Activated CD8-positive, alpha-beta memory T cell treated with anti-CD3 and anti-CD28 coated beads for 36 hours (primary cell): Measurements from ENCODE around the gene KIFC1. TPM values are rescaled to one million over a fixed set of nuclear protein-coding genes. Genes with fewer than 3 reads are reported as not detected.

Experiments
- CTCF ChIA-PET: fragments of 350-600 bp; sonication (Branson Sonifier 250); formaldehyde crosslinking; loops from one replicate; lab custom pipeline; 2021; ENCODE audit warnings: antibody characterized with exemption; lab: Charles Lee
- POLR2A ChIA-PET: fragments of 350-600 bp; sonication (Branson Sonifier 250); formaldehyde crosslinking; loops from one replicate; lab custom pipeline; 2021; ENCODE audit warnings: antibody characterized with exemption; lab: Charles Lee
- total RNA-seq, 2 experiments: library from RNA; stranded (reverse); gene quantifications; one replicate each; pipeline ENCODE4 v1.2.3, GENCODE V29; 2021

KIFC1 gene
- total RNA-seq, 2 experiments from 2014 or later = 58.6 to 63.9 TPM

- CTCF ChIA-PET = no interaction called here
- POLR2A ChIA-PET = no interaction called here
These were observed 13.8 kb downstream of the KIFC1 start for GRCh38 chr6:33405386-33405940.

DNA sequence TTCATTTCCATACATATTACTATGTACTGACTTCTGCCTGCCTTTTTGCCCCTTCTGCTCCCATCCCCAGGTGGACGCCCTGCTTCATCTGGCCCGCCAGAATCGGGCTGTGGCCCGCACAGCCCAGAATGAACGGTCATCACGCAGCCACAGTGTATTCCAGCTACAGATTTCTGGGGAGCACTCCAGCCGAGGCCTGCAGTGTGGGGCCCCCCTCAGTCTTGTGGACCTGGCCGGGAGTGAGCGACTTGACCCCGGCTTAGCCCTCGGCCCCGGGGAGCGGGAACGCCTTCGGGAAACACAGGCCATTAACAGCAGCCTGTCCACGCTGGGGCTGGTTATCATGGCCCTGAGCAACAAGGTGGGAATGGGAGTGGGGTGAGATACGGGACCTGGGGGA lies 14.5 kb downstream of the KIFC1 start:
- CTCF ChIA-PET = no interaction called here

DNA sequence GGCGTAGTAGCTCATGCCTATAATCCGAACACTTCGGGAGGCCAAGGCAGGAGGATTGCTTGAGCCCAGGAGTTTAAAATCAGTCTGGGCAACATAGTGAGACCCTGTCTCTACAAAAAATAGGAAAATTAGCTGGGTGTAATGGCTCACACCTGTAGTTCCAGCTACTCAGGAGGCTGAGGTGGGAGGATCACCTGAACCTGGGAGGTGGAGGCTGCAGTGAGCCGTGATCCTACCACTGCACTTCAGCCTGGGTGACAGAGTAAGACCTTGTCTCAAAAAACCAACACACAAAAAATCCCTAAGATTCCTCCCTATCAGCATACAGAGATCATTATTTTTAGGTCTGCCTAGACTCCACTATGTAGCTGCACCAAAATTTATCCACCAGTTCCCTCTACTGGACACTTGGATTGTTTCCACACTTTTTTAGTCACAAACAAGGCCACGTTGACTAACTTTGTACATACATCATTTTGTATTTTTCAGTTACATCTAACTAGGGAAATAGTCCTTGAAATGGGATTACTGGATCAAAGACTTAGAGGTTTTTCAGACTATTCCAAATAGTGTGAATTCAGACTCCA lies 15.6 kb downstream of the KIFC1 start:
- CTCF ChIA-PET = no interaction called here
- POLR2A ChIA-PET = no interaction called here

More for the DNA sequence above, 14.5 kb downstream of the KIFC1 start:
- POLR2A ChIA-PET = no interaction called here

DNA sequence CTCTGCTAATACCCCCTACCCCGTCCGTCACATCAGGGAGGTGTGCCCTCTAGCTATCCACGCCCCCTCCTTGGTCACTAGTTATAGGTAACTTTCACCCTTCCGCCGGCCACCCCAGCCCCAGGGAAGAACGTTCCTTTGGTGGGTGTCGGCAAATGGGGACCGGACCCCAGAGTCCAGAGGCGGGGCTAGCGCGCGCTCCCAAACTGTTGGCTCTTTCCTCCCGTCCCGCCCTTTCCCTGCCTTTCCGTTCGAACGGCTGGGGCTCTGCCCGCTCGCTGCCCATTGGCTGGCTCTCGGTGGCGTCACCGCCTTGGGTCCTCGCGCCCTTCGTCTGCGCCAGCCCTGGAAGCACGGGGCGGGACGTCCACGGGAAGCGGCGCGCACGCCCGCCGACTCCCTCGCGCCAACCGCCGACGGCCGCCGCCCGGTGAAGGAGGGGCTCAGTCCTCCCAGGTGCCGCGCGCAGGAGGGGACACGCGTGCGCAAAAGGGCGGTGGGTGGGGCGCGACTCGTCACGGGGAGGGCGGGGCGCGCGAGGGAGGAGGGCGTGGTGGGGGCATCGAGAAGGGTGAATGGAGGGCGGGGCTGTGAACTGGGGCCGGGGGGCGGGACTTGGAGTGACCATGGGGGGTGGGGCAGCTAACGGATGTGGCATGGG lies 18.6 kb downstream of the KIFC1 start:
- ChIA-PET CTCF (interaction anchor here (0.8 kb wide), 1 partner anchor 21 kb away, joined by 5 read pairs; no protein-coding TSS in a partner anchor), POLR2A (interaction anchor here (1.3 to 1.4 kb wide), 2 partner anchors 18 to 44 kb away, joined by 5 to 6 read pairs; partner anchors contain the start of genes KIFC1 and ZBTB9)

GRCh38 chr6:33410711-33411631 lies 19.3 kb downstream of the KIFC1 start, which contains the start of gene PHF1:
PHF1 (plus strand) TSS chr6:33411014; CDS start chr6:33412264, 1,250 bp downstream.
- ChIA-PET POLR2A (interaction anchor here (1.3 to 1.4 kb wide), 2 partner anchors 19 to 43 kb away, joined by 5 to 6 read pairs; partner anchors contain the start of genes KIFC1 and ZBTB9), CTCF (no interaction called here)

- POLR2A ChIA-PET = no interaction called here
- CTCF ChIA-PET = interaction anchor here (0.6 kb wide), 1 partner anchor 212 kb away, joined by 4 read pairs; no protein-coding TSS in a partner anchor
These were observed 20.0 kb downstream of the KIFC1 start for GRCh38 chr6:33411632-33412005.

- ChIA-PET POLR2A (interaction anchor here (0.7 kb wide), 1 partner anchor 119 kb away, joined by 5 read pairs; no protein-coding TSS in a partner anchor), CTCF (interaction anchor here (0.6 kb wide), 1 partner anchor 211 kb away, joined by 4 read pairs; no protein-coding TSS in a partner anchor)
These were observed 20.8 kb downstream of the KIFC1 start for GRCh38 chr6:33412140-33413009.

DNA sequence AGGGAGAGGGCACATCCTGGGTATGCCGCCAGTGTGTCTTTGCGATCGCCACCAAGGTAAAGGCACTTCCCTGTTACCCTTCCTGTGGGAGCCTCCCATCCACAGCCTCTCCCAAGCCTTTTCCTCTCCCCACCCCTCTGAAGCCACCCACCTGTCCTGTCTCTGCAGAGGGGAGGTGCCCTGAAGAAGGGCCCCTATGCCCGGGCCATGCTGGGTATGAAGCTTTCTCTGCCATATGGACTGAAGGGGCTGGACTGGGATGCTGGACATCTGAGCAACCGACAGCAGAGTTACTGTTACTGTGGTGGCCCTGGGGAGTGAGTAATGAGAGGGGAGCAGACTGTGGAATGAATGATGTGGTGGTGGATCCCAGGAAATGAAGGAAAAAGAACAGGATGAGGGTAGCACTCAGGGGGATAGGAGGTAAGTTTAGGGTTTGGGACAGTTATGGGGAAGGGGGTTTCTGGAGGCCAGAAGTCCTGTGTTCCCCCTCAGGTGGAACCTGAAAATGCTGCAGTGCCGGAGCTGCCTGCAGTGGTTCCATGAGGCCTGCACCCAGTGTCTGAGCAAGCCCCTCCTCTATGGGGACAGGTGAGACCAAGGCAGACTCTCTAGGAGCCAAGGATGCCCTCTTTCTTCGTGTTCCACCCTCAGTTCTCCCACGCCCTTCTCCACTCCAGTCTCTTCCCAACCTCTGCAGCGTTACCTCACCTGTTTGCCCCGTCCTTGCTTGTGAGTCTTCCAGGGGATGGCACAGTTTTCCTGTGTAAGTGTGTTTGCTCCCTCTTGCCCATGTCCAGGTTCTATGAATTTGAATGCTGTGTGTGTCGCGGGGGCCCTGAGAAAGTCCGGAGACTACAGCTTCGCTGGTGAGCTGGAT lies 21.9 kb downstream of the KIFC1 start:
- ChIA-PET CTCF (no interaction called here), POLR2A (no interaction called here)

GRCh38 chr6:33414592-33415271 lies 23.1 kb downstream of the KIFC1 start:
- CTCF ChIA-PET = no interaction called here
- POLR2A ChIA-PET = no interaction called here

DNA sequence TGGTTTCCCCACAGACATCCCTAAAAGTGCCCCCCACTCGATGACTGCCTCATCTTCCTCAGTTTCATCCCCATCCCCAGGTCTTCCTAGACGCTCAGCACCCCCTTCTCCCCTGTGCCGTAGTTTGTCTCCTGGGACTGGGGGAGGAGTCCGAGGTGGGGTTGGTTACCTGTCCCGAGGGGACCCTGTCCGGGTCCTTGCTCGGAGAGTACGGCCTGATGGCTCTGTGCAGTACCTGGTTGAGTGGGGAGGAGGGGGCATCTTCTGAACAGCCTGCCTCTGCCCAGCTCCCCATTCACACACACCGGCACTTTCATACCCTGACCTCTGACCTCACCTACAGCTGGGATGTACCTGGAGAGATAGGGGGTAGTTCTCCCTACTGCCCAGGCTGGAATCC lies 24.2 kb downstream of the KIFC1 start:
- ChIA-PET CTCF (interaction anchor here (1.8 kb wide), 1 partner anchor 10 kb away, joined by 8 read pairs; no protein-coding TSS in a partner anchor), POLR2A (no interaction called here)

DNA sequence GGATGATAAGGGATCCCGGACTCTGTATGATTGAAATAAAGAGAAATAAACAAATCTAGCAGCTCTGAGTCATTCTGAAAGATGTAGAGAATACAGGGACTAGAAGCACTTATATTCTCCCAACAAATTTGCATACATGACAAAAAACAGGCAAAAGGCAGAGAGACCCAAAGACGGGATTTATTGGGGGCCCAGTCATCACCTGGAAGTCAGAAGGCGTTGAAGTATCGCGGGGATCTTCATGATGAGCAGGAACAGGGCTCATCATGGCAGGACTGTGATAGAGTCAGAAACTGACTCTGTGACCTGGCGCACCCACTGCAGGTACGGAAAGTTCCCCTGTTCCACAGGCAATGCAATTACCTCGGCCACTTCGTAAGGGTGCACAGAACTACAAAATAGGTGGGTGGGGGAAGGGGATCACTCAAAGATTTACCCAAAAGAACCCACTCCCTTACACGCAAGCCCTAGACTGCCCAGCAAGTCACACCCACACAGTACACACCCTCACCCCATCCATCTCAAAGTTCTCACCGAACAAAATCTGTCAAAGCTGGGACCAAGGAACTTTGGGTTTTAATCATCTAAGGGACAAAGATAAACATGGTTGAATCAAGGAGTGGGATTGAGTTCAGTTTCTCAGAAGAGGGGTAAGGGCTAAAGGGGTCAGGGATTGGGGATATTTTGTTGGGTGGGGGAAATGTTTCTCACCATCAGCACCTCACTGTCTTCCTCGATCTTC lies 24.9 kb downstream of the KIFC1 start:
- ChIA-PET CTCF (interaction anchor here (0.9 to 1.8 kb wide), 2 partner anchors 9 to 25 kb away, joined by 3 to 8 read pairs; partner anchors contain the start of gene KIFC1), POLR2A (no interaction called here)

DNA sequence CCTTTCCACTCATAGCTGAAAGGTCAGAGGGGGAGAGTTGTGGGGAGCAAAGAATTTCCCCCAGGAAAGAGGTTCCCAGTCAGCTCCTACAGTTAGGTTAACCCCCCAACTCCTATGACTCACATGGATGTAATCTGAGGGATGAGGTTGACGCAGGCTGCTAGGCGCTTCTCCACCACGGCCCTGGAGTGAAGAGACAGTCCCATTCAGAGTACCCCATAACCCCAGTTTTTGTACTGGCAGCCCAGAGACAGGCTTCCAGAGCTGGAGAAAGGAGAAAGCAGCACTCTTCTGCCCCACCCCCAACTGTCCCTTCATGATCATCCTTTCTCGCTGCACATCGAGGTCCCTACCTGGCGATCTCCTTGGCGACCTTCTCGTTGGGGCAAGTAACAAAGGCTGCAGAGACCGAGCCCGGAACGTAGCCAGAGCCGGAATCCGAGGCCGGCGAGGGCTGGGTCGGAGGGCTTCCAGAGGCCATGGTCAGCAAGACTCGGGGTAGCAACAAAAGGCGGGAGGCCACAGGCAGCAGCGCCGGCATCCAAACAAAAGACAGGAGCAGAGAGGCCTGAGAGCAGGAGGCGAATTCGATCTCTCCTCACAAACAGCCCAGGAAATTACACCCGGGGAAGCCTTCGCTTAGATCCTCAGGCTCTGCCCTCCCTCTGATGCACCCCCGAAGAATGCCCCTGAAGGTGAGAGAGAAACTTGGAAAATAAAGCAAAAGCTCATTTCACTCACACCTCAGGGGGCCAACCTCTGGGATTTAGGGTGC lies 25.7 kb downstream of the KIFC1 start:
- POLR2A ChIA-PET = no interaction called here
- CTCF ChIA-PET = interaction anchor here (0.6 to 1.8 kb wide), 3 partner anchors 8 to 29 kb away, joined by 3 to 8 read pairs (median 3); partner anchors contain the start of gene KIFC1

- ChIA-PET CTCF (interaction anchor here (0.6 to 1.3 kb wide), 6 partner anchors 13 to 102 kb away, joined by 3 to 4 read pairs (median 3); partner anchors contain the start of genes KIFC1 and ZBTB22), POLR2A (interaction anchor here (1.0 to 1.5 kb wide), 2 partner anchors 11 to 146 kb away, joined by 3 to 6 read pairs; partner anchors contain the start of genes RPS18 and VPS52)
These were observed 26.5 kb downstream of the KIFC1 start, which contains the start of gene CUTA for GRCh38 chr6:33417903-33418689. CUTA (minus strand) TSS chr6:33418107; CDS start chr6:33418000, 107 bp downstream.
